K562 (cell line): ENCODE measurements around the gene UNC13A. TPM values are rescaled to one million over a fixed set of nuclear protein-coding genes. Genes with fewer than 3 reads are reported as not detected.

Source experiments
- ATAC-seq: fragments of 200-7000 bp; cut with Tn5 transposase; 3 replicates; pipeline ENCODE4 v1.9.1; 2020; ENCODE audit warnings: moderate library complexity
- BruUV-seq: library from RNA; stranded (reverse); fragments of 400-500 nt; replicated peaks from 2 replicates; lab custom pipeline; 2021; lab: Mats Ljungman, UMichigan
- CTCF ChIA-PET: fragments of 300-600 bp; formaldehyde crosslinking; extraction: SDS; loops from one replicate; lab custom pipeline; 2021; ENCODE audit warnings: low intra/inter-chr PET ratio; lab: Yijun Ruan, JAX
- POLR2A ChIA-PET: fragments of 300-600, 350-650 bp; sonication (Branson Sonifier 250); formaldehyde crosslinking; extraction: SDS; loops from one replicate; lab custom pipeline; 2021; ENCODE audit warnings: antibody characterized with exemption, inconsistent platforms; lab: Yijun Ruan, JAX
- DNase-seq, 4 experiments: peaks; one replicate each; pipeline versions ENCODE4 v3.0.0 to v3.0.0-alpha.2; 2011 to 2018; ENCODE audit warnings: low spot score in 3 of 4, mixed read lengths in 3 of 4; ENCODE audit errors: extremely low read depth in 1 of 4
- FAIRE-seq: peaks from 2 replicates; lab custom pipeline; 2011; peaks lifted over from hg19 to GRCh38; lab: Jason Lieb, UNC
- H2AFZ ChIP-seq: 2 replicates; pipeline ENCODE4 v1.6.0; 2011; ENCODE audit warnings: low read depth, low read length, control low read depth, inconsistent platforms
- H3K27ac ChIP-seq: fragments of 200-600 bp; 3 replicates; pipeline ENCODE4 v1.8.0; 2011; ENCODE audit warnings: low read depth, mild to moderate bottlenecking, control low read depth, inconsistent platforms, low read length, moderate library complexity, mixed read lengths; ENCODE audit errors: extremely low read depth
- H3K27me3 ChIP-seq, 2 experiments: fragments of 300-600 bp in 1 of 2; 2 replicates in 1 of 2; 3 replicates in 1 of 2; pipeline versions ENCODE4 v1.6.0 to v1.8.0; 2011; ENCODE audit warnings: inconsistent platforms in 2 of 2, low read length in 2 of 2, mild to moderate bottlenecking in 1 of 2, mixed read lengths in 1 of 2, moderate library complexity in 1 of 2; ENCODE audit not compliant: control insufficient read depth in 2 of 2, insufficient read depth in 2 of 2
- H3K36me3 ChIP-seq: fragments of 300-600 bp; 3 replicates; pipeline ENCODE4 v1.8.0; 2011; ENCODE audit warnings: mild to moderate bottlenecking, low read length, inconsistent platforms; ENCODE audit not compliant: control insufficient read depth, insufficient read depth
- H3K4me1 ChIP-seq, 2 experiments: fragments of 200-600 bp in 1 of 2; replicated peaks in 1 of 2; 2 replicates in 1 of 2; 3 replicates in 1 of 2; pipeline versions ENCODE4 v1.5.1 to v1.8.0; 2011; ENCODE audit warnings: inconsistent platforms in 2 of 2, low read length in 2 of 2, mild to moderate bottlenecking in 1 of 2, mixed read lengths in 1 of 2, moderate library complexity in 1 of 2; ENCODE audit not compliant: control insufficient read depth in 2 of 2, insufficient read depth in 2 of 2
- H3K4me2 ChIP-seq: 2 replicates; pipeline ENCODE4 v1.6.1; 2011; ENCODE audit warnings: low read length, control low read depth, inconsistent platforms, mixed read lengths; ENCODE audit not compliant: insufficient read depth
- H3K4me3 ChIP-seq: fragments of 200-600 bp; sonication (generic), shearing (Covaris generic); 2 replicates; pipeline ENCODE4 v1.5.1; 2016; ENCODE audit warnings: control low read depth, inconsistent platforms
- H3K79me2 ChIP-seq: fragments of 200-600 bp; 3 replicates; pipeline ENCODE4 v1.8.0; 2011; ENCODE audit warnings: low read length, inconsistent platforms; ENCODE audit not compliant: control insufficient read depth, insufficient read depth
- H3K9ac ChIP-seq, 2 experiments: 2 replicates each; pipeline versions ENCODE4 v1.6.0 to v1.6.1; 2011; ENCODE audit warnings: low read depth in 2 of 2, low read length in 2 of 2, control low read depth in 1 of 2, inconsistent platforms in 1 of 2, mild to moderate bottlenecking in 1 of 2, mixed read lengths in 1 of 2; ENCODE audit not compliant: insufficient read depth in 1 of 2
- H3K9me1 ChIP-seq: one replicate; pipeline ENCODE4 v1.6.0; 2011; ENCODE audit warnings: inconsistent platforms, mild to moderate bottlenecking, low read length, moderate library complexity; ENCODE audit not compliant: control insufficient read depth, insufficient read depth
- H3K9me3 ChIP-seq: replicated peaks from 2 replicates; pipeline ENCODE4 v1.5.1; 2011; ENCODE audit warnings: low read depth, low read length, inconsistent platforms; ENCODE audit not compliant: control insufficient read depth, insufficient read depth
- H4K20me1 ChIP-seq: replicated peaks from 2 replicates; pipeline ENCODE4 v1.6.1; 2011; ENCODE audit warnings: low read length, inconsistent platforms, mixed read lengths; ENCODE audit not compliant: control insufficient read depth, insufficient read depth
- CTCFL ChIP-seq: IDR thresholded peaks from 2 replicates; pipeline ENCODE4 v1.6.1; 2011; ENCODE audit warnings: borderline replicate concordance, low read depth, mild to moderate bottlenecking, moderate library complexity, low read length; ENCODE audit not compliant: insufficient read depth, poor library complexity, severe bottlenecking
- ELF1 ChIP-seq: fragments of 200-800 bp; sonication (Bioruptor generic); IDR thresholded peaks from 2 replicates; pipeline ENCODE4 v1.6.1; 2016; ENCODE audit warnings: missing genetic modification characterization, missing compliant biosample characterization
- NRF1 ChIP-seq, 2 experiments: fragments of 450-650 bp; IDR thresholded peaks in 1 of 2; conservative IDR thresholded peaks in 1 of 2; 2 replicates each; pipeline ENCODE4 v1.6.1; 2014; ENCODE audit warnings: mild to moderate bottlenecking in 2 of 2
- NUFIP1 ChIP-seq: fragments of 450-650 bp; IDR thresholded peaks from 2 replicates; pipeline ENCODE4 v1.6.1; 2018; ENCODE audit not compliant: partially characterized antibody
- POLR2A ChIP-seq: fragments of 450-650 bp; conservative IDR thresholded peaks from 2 replicates; pipeline ENCODE4 v1.6.1; 2016
- SUPT5H ChIP-seq: fragments of 450-650 bp; IDR thresholded peaks from 2 replicates; pipeline ENCODE4 v1.6.1; 2016
- ZBTB7A ChIP-seq: IDR thresholded peaks from 2 replicates; pipeline ENCODE4 v1.6.1; 2011; ENCODE audit warnings: low read depth, mild to moderate bottlenecking, low read length, moderate library complexity, borderline replicate concordance; ENCODE audit not compliant: control insufficient read depth
- ZMIZ1 ChIP-seq, 2 experiments: fragments of 150-350 bp in 1 of 2; IDR thresholded peaks; 2 replicates each; pipeline ENCODE4 v1.6.1; 2012 to 2016; ENCODE audit warnings: low read depth in 2 of 2, low read length in 2 of 2, mild to moderate bottlenecking in 1 of 2, moderate library complexity in 1 of 2
- ZNF121 ChIP-seq: sonication (generic); formaldehyde crosslinking; conservative IDR thresholded peaks from 2 replicates; pipeline ENCODE4 v1.8.0; 2022; ENCODE audit warnings: missing genetic modification reagents
- ZNF23 ChIP-seq: fragments of 250-450 bp; sonication (Bioruptor Pico); IDR thresholded peaks from 2 replicates; pipeline ENCODE4 v1.4.0; 2020; ENCODE audit warnings: mild to moderate bottlenecking
- WGBS: fragments of 100-300 bp; shearing (Covaris generic); methylation state at CpG from one replicate; pipeline ENCODE4 v1.1.6; 2016; ENCODE audit warnings: low coverage, mixed read lengths; ENCODE audit not compliant: insufficient coverage; ENCODE audit errors: missing lambda C conversion rate; 5-methylcytosine and 5-hydroxymethylcytosine counted together
- in situ Hi-C: fragments of 300-500 bp; cut with MboI; formaldehyde crosslinking; loops from 4 replicates; pipeline ENCODE4 v1.15.0; 2018; ENCODE audit warnings: inconsistent platforms, mixed read lengths
- intact Hi-C: fragments of 100-400 bp; cut with micrococcal nuclease; formaldehyde crosslinking; loops from 2 replicates; pipeline ENCODE4 v1.14.2; 2022
- polyA plus RNA-seq, 8 experiments: library from polyadenylated mRNA; depleted of rRNA in 4 of 8; stranded (reverse) in 5 of 8; unstranded in 3 of 8; fragments of >200 nt; fragmentation: Nextera tagmentation in 2 of 8; fragmentation: Illumina TruSeq in 1 of 8; extraction: Ambion mirVana in 2 of 8; extraction: Trizol in 1 of 8; gene quantifications; 2 replicates each; pipeline versions ENCODE4 v1.2.1 to v1.2.3, GENCODE V29; 2011 to 2014; ENCODE audit warnings: inconsistent platforms in 1 of 8, missing spikeins in 1 of 8
- total RNA-seq, 7 experiments: library from RNA; depleted of rRNA in 6 of 7; stranded (reverse); fragments of >200 nt in 6 of 7; fragmentation: Illumina TruSeq in 2 of 7; extraction: Trizol in 2 of 7; gene quantifications; 2 replicates each; pipeline versions ENCODE4 v1.2.1 to v1.2.3, GENCODE V29; 2011 to 2021; ENCODE audit warnings: low replicate concordance in 1 of 7

UNC13A gene
- total and polyA plus RNA-seq, 9 of the 15 experiments (the other 6 are each of a cell fraction or from before 2014, with no cell fraction given), result 0.03 to 1.0 (median 0.25) TPM

- no peak for FAIRE-seq
- 21% methylated on average over 3 of the region's 3 CpGs for whole genome bisulfite sequencing
- in situ Hi-C loops, result no loop called here
Measured at GRCh38 chr19:17584132-17584531, 104.0 kb downstream of the UNC13A start.

GRCh38 chr19:17582613-17583012 is 105.5 kb downstream of the UNC13A start:
- Histone ChIP-seq H3K4me2 (no peak overlapping the region), H3K27ac (no peak overlapping the region), H3K79me2 (peaks cover 7% of the 10 kb centered on the region; the same call in 1 of the 3 replicates), H3K4me1 (peaks cover 9 to 38% of the 10 kb centered on the region in 2 experiments), H3K4me3 (no peak overlapping the region), H3K9me3 (no peaks in the 10 kb centered on the region), H3K9ac (peak overlapping the region in 1 of 2 experiments; percentile 55; a peak in 1 of 4 replicates), H3K9me1 (peaks cover 10% of the 10 kb centered on the region), H4K20me1 (peaks cover 36% of the 10 kb centered on the region), H3K27me3 (no peaks in the 10 kb centered on the region), H3K36me3 (peaks cover 50% of the 10 kb centered on the region), H2AFZ (no peak overlapping the region)
- no peak for DNase-seq
- no peak for ATAC-seq
- FAIRE-seq, result no peak
- POLR2A ChIA-PET, result no interaction called here
- intact Hi-C loops (no loop called here), in situ Hi-C loops (no loop called here)
- TSS peak; percentile 65 for BruUV-seq
- WGBS, result 62% methylated on average over 8 of the region's 8 CpGs
- CTCF ChIA-PET, result no interaction called here
- TF ChIP-seq NRF1 (conservative IDR thresholded peaks at IDR 0.05 in 1 of 2, IDR thresholded peaks at IDR 0.05 in 1 of 2) (no peak), CTCFL (peak; percentile 29), SUPT5H (0 out of 2 replicates have a peak, but pooled peaks have one; percentile 23), ZBTB7A (0 out of 2 replicates have a peak, but pooled peaks have one; percentile 22), ZNF23 (CRISPR knock-in tag) (no peak), POLR2A (peak; percentile 34; the same call in 1 of the 2 replicates), NUFIP1 (no peak), ZMIZ1 (IDR thresholded peaks at IDR 0.05; ENCODE audit: low read depth in 2 of 2, low read length in 2 of 2) (no peak)

More at GRCh38 chr19:17584132-17584531, 104.0 kb downstream of the UNC13A start:
- H2AFZ ChIP-seq, result no peak overlapping the region
- H3K9me1 ChIP-seq, result peaks cover 10% of the 10 kb centered on the region
- peaks cover 37% of the 10 kb centered on the region; the same call in 2 of the 3 replicates for H3K36me3 ChIP-seq
- no peak overlapping the region for H3K4me2 ChIP-seq
- peaks cover 9 to 26% of the 10 kb centered on the region in 2 experiments for H3K4me1 ChIP-seq
- H3K9me3 ChIP-seq, result no peaks in the 10 kb centered on the region
- BruUV-seq, result no TSS peak
- no peaks in the 10 kb centered on the region for H3K27me3 ChIP-seq
- CTCF ChIA-PET, result no interaction called here
- ATAC-seq (no peak), DNase-seq (no peak)
- H3K9ac ChIP-seq, result no peak overlapping the region
- H3K79me2 ChIP-seq, result peaks cover 5% of the 10 kb centered on the region; the same call in 1 of the 3 replicates
- POLR2A ChIA-PET, result no interaction called here
- no peak overlapping the region for H3K4me3 ChIP-seq
- intact Hi-C loops, result no loop called here
- no peak for TF ChIP-seq ELF1
- TF ChIP-seq ZNF121 (CRISPR knock-in tag), result peak; percentile 59
- H3K27ac ChIP-seq, result no peak overlapping the region
- peaks cover 24% of the 10 kb centered on the region for H4K20me1 ChIP-seq
